HG02852 (cell line): Measurements from ENCODE around the gene REV1.
"Not testable (repeated sequence)": the region's sequence is repeated elsewhere in the genome, so short reads cannot be mapped to it uniquely, and the experiment has no call there.

Source experiments
- ATAC-seq: cut with Tn5 transposase; IDR thresholded peaks from one replicate; pipeline ENCODE4 v1.9.1; 2021; ENCODE audit warnings: mild to moderate bottlenecking, moderate library complexity; ENCODE audit not compliant: unreplicated experiment

REV1 gene

GRCh38 chr2:99487906-99488305 is 1.9 kb downstream of the REV1 start:
- no peak for ATAC-seq

- no peak for ATAC-seq
Measured at GRCh38 chr2:99485824-99486223, 4.0 kb downstream of the REV1 start.

- no peak for ATAC-seq
Measured at GRCh38 chr2:99485411-99485810, 4.4 kb downstream of the REV1 start.

- ATAC-seq = no peak
Measured at GRCh38 chr2:99484205-99484604, 5.6 kb downstream of the REV1 start.

- ATAC-seq = no peak
Measured at GRCh38 chr2:99481941-99482340, 7.9 kb downstream of the REV1 start.

GRCh38 chr2:99481527-99481926 is 8.3 kb downstream of the REV1 start:
- no peak for ATAC-seq

GRCh38 chr2:99480390-99480789 is 9.4 kb downstream of the REV1 start:
- no peak for ATAC-seq

- ATAC-seq = peak; percentile 59
Measured at GRCh38 chr2:99478632-99479031, 11.2 kb downstream of the REV1 start.

GRCh38 chr2:99477054-99477453 is 12.8 kb downstream of the REV1 start:
- no peak for ATAC-seq

- no peak for ATAC-seq
Measured at GRCh38 chr2:99476629-99477028, 13.2 kb downstream of the REV1 start.

GRCh38 chr2:99475095-99475494 is 14.7 kb downstream of the REV1 start:
- ATAC-seq = not testable (repeated sequence)

- no peak for ATAC-seq
Measured at GRCh38 chr2:99473518-99474083, 16.2 kb downstream of the REV1 start.

GRCh38 chr2:99472600-99472960 is 17.2 kb downstream of the REV1 start:
- no peak for ATAC-seq

- no peak for ATAC-seq
Measured at GRCh38 chr2:99471654-99472599, 17.9 kb downstream of the REV1 start.

GRCh38 chr2:99470957-99471356 is 18.9 kb downstream of the REV1 start:
- ATAC-seq = no peak

GRCh38 chr2:99470459-99470858 is 19.4 kb downstream of the REV1 start:
- not testable (repeated sequence) for ATAC-seq

GRCh38 chr2:99469394-99469793 is 20.4 kb downstream of the REV1 start:
- no peak for ATAC-seq

- ATAC-seq = no peak
Measured at GRCh38 chr2:99468155-99468554, 21.7 kb downstream of the REV1 start.

GRCh38 chr2:99467390-99467789 is 22.4 kb downstream of the REV1 start:
- ATAC-seq = no peak

- no peak for ATAC-seq
Measured at GRCh38 chr2:99461828-99462483, 27.9 kb downstream of the REV1 start.

- no peak for ATAC-seq
Measured at GRCh38 chr2:99458529-99458928, 31.3 kb downstream of the REV1 start.

- no peak for ATAC-seq
Measured at GRCh38 chr2:99451686-99452085, 38.1 kb downstream of the REV1 start.
